Measurements from ENCODE around the gene MFAP2.

GRCh38 chr1:16958475-16958874 is 21.9 kb downstream of the MFAP2 start:
- no peak for TF ChIP-seq EP300 (IDR thresholded peaks at IDR 0.05; ENCODE audit: low read depth)
- no peak for TF ChIP-seq CTCF (IDR thresholded peaks at IDR 0.05)
- no peak for TF ChIP-seq POLR2A (IDR thresholded peaks at IDR 0.05)
